ENCODE results near the gene PRDX5. TPM values are rescaled to one million over a fixed set of nuclear protein-coding genes. Genes with fewer than 3 reads are reported as not detected.

PRDX5 gene
- total RNA-seq, 1 donor from 2014 or later, result 264 TPM

- no peaks in the 10 kb centered on the region for H3K9me3 Mint-ChIP-seq (ENCODE audit: unreplicated experiment)
- H3K4me1 Mint-ChIP-seq (ENCODE audit: unreplicated experiment), result no peaks in the 10 kb centered on the region
- no peak for TF ChIP-seq CTCF (IDR thresholded peaks at IDR 0.05; ENCODE audit: unreplicated experiment)
- H3K27me3 Mint-ChIP-seq (ENCODE audit: unreplicated experiment), result peaks cover 10% of the 10 kb centered on the region
- H3K4me3 Mint-ChIP-seq (ENCODE audit: unreplicated experiment), result no peak overlapping the region
- H3K36me3 Mint-ChIP-seq (ENCODE audit: low read depth, unreplicated experiment), result peaks cover 3% of the 10 kb centered on the region
- H3K27ac Mint-ChIP-seq (ENCODE audit: unreplicated experiment), result no peak overlapping the region
- DNase-seq (ENCODE audit: low spot score), result no peak
These were observed 31.1 kb downstream of the PRDX5 start for GRCh38 chr11:64349025-64349387.

GRCh38 chr11:64349404-64349803, 31.5 kb downstream of the PRDX5 start:
- TF ChIP-seq CTCF (IDR thresholded peaks at IDR 0.05; ENCODE audit: unreplicated experiment), result no peak
- Mint-ChIP-seq H3K27me3 (ENCODE audit: unreplicated experiment) (peaks cover 10% of the 10 kb centered on the region), H3K4me1 (ENCODE audit: unreplicated experiment) (no peaks in the 10 kb centered on the region), H3K4me3 (ENCODE audit: unreplicated experiment) (no peak overlapping the region), H3K27ac (ENCODE audit: unreplicated experiment) (no peak overlapping the region), H3K9me3 (ENCODE audit: unreplicated experiment) (no peaks in the 10 kb centered on the region), H3K36me3 (ENCODE audit: low read depth, unreplicated experiment) (peaks cover 3% of the 10 kb centered on the region)
- DNase-seq (ENCODE audit: low spot score), result no peak

- no peak for TF ChIP-seq CTCF (IDR thresholded peaks at IDR 0.05; ENCODE audit: unreplicated experiment)
- peaks cover 7% of the 10 kb centered on the region for H3K27me3 Mint-ChIP-seq (ENCODE audit: unreplicated experiment)
- DNase-seq (ENCODE audit: low spot score), result no peak
- no peaks in the 10 kb centered on the region for H3K9me3 Mint-ChIP-seq (ENCODE audit: unreplicated experiment)
- H3K4me1 Mint-ChIP-seq (ENCODE audit: unreplicated experiment), result peaks cover 3% of the 10 kb centered on the region
- H3K36me3 Mint-ChIP-seq (ENCODE audit: low read depth, unreplicated experiment), result no peaks in the 10 kb centered on the region
- H3K4me3 Mint-ChIP-seq (ENCODE audit: unreplicated experiment), result no peak overlapping the region
- H3K27ac Mint-ChIP-seq (ENCODE audit: unreplicated experiment), result no peak overlapping the region
These were observed 33.3 kb downstream of the PRDX5 start for GRCh38 chr11:64351136-64351631.

- Mint-ChIP-seq H3K9me3 (ENCODE audit: unreplicated experiment) (no peaks in the 10 kb centered on the region), H3K4me1 (ENCODE audit: unreplicated experiment) (peaks cover 10% of the 10 kb centered on the region), H3K36me3 (ENCODE audit: low read depth, unreplicated experiment) (no peaks in the 10 kb centered on the region), H3K4me3 (ENCODE audit: unreplicated experiment) (no peak overlapping the region), H3K27ac (ENCODE audit: unreplicated experiment) (no peak overlapping the region), H3K27me3 (ENCODE audit: unreplicated experiment) (peaks cover 5% of the 10 kb centered on the region)
- TF ChIP-seq CTCF (IDR thresholded peaks at IDR 0.05; ENCODE audit: unreplicated experiment), result no peak
- no peak for DNase-seq (ENCODE audit: low spot score)
These were observed 34.4 kb downstream of the PRDX5 start for GRCh38 chr11:64352099-64352994.

Data from endothelial cell (in vitro differentiated cells).